Activated CD8-positive, alpha-beta T cell treated with anti-CD3 and anti-CD28 coated beads for 36 hours (primary cell): ENCODE results near the gene MTG2. TPM values are rescaled to one million over a fixed set of nuclear protein-coding genes. Genes with fewer than 3 reads are reported as not detected.
A peak's percentile ranks its signal among the peaks of the same experiment; 100 is the strongest.

Experiments
- ATAC-seq: fragments of 200-7000 bp; cut with Tn5 transposase; one replicate; pipeline ENCODE4 v1.10.0; 2021; ENCODE audit warnings: mild to moderate bottlenecking, moderate library complexity
- CTCF ChIA-PET: fragments of 350-600 bp; sonication (Branson Sonifier 250); formaldehyde crosslinking; loops from one replicate; lab custom pipeline; 2021; ENCODE audit warnings: antibody characterized with exemption; lab: Charles Lee
- POLR2A ChIA-PET: fragments of 350-600 bp; sonication (Branson Sonifier 250); formaldehyde crosslinking; loops from one replicate; lab custom pipeline; 2021; ENCODE audit warnings: antibody characterized with exemption; lab: Charles Lee
- DNase-seq: peaks from one replicate; pipeline ENCODE4 v3.0.0-alpha.2; 2020
- H3K27ac Mint-ChIP-seq: one replicate; pipeline ENCODE4 v1.8.0; 2021; ENCODE audit warnings: mild to moderate bottlenecking, mixed read lengths
- H3K27me3 Mint-ChIP-seq: one replicate; pipeline ENCODE4 v1.8.0; 2021; ENCODE audit warnings: mixed read lengths
- H3K36me3 Mint-ChIP-seq: one replicate; pipeline ENCODE4 v1.8.0; 2021; ENCODE audit warnings: low read depth, mixed read lengths
- H3K4me1 Mint-ChIP-seq: one replicate; pipeline ENCODE4 v1.8.0; 2021; ENCODE audit warnings: low read depth, mixed read lengths
- H3K4me3 Mint-ChIP-seq: one replicate; pipeline ENCODE4 v1.8.0; 2021; ENCODE audit warnings: mild to moderate bottlenecking, moderate library complexity, mixed read lengths
- H3K9me3 Mint-ChIP-seq: one replicate; pipeline ENCODE4 v1.8.0; 2021; ENCODE audit warnings: mixed read lengths
- intact Hi-C: fragments of 100-400 bp; cut with micrococcal nuclease; formaldehyde crosslinking; loops from one replicate; pipeline ENCODE4 v1.10.0; 2022
- total RNA-seq, 2 experiments: library from RNA; stranded (reverse); gene quantifications; one replicate each; pipeline ENCODE4 v1.2.3, GENCODE V29; 2021
- TF ChIP-seq, protein P1 (sequence below): fragments of 200-600 bp; IDR thresholded peaks from one replicate; pipeline ENCODE4 v1.8.0; 2022; ENCODE audit warnings: antibody characterized with exemption, mild to moderate bottlenecking

The MTG2 gene
- total RNA-seq, 2 experiments from 2014 or later: 36.5 to 40.5 TPM

DNA sequence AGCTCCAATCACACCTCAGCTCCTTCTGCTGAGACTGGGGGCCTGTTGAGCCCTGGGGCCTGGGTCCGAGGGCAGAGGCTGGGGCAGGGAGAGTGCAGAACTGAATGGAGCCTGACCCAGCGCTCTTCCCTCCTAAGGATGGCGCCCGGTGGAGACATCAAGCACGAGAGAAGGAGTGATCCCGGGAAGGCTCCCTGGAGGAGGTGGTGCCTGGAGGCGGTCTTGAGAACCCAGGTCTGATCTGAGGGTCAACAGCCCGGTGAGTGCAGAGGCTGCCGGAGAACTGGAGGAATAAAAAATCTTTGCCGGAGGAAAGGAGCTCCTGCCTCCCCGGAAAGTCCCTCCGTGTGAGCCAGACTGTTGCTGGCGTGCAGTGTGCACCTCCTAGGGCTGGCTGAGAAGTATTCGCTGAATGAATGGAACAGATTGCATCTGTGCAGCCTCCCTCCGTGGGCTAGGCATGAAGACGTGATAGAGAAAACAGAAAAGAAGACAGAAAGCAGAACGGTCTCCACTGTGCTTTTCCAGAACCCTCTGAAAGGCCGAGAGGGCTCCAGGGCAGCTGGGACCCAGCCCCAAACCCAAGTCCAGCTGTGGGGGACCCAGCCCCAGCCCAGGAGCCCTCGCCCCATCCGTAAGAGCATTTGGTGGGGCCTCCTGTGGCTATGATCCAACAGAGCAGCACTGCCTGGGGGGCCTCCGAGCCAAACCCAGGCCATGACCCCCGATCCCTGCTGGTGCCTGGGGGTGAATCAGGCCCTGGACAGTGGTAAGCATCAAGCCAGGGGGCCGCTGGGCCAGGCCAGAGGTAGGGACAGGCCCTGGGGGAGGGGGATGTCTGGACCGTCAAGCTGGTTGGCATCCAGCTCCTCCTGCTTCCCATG is 44.1 kb downstream of the MTG2 start:
- H3K4me1 Mint-ChIP-seq: no peaks in the 10 kb centered on the region
- H3K9me3 Mint-ChIP-seq: no peaks in the 10 kb centered on the region
- H3K27me3 Mint-ChIP-seq: peaks cover 19% of the 10 kb centered on the region
- CTCF ChIA-PET: no interaction called here
- POLR2A ChIA-PET: no interaction called here
- no peak for DNase-seq
- no peak overlapping the region for H3K4me3 Mint-ChIP-seq
- no peak overlapping the region for H3K27ac Mint-ChIP-seq
- intact Hi-C loops: no loop called here
- ATAC-seq: no peak
- TF ChIP-seq, protein P1, sequence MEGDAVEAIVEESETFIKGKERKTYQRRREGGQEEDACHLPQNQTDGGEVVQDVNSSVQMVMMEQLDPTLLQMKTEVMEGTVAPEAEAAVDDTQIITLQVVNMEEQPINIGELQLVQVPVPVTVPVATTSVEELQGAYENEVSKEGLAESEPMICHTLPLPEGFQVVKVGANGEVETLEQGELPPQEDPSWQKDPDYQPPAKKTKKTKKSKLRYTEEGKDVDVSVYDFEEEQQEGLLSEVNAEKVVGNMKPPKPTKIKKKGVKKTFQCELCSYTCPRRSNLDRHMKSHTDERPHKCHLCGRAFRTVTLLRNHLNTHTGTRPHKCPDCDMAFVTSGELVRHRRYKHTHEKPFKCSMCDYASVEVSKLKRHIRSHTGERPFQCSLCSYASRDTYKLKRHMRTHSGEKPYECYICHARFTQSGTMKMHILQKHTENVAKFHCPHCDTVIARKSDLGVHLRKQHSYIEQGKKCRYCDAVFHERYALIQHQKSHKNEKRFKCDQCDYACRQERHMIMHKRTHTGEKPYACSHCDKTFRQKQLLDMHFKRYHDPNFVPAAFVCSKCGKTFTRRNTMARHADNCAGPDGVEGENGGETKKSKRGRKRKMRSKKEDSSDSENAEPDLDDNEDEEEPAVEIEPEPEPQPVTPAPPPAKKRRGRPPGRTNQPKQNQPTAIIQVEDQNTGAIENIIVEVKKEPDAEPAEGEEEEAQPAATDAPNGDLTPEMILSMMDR: no peak
- no peaks in the 10 kb centered on the region for H3K36me3 Mint-ChIP-seq

DNA sequence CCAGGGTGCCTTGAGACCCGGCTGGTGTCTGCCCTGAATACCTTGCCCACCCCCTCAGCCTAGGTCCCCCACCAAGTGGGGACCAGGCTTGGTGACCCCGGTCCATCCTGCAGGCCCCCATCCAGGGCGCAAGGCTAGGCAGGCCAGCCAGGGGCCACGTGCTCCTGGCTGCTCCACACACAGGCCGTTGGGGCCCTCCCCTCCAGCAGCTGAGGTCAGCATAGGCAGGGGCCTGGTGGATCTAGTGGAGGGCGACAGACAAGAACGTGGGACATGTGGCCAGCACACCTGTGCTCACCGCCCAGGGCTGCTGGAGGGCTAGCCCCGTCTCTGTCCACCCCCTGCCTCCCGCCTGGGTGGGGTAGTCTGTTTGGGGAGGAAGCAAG is 44.8 kb downstream of the MTG2 start:
- DNase-seq: no peak

DNA sequence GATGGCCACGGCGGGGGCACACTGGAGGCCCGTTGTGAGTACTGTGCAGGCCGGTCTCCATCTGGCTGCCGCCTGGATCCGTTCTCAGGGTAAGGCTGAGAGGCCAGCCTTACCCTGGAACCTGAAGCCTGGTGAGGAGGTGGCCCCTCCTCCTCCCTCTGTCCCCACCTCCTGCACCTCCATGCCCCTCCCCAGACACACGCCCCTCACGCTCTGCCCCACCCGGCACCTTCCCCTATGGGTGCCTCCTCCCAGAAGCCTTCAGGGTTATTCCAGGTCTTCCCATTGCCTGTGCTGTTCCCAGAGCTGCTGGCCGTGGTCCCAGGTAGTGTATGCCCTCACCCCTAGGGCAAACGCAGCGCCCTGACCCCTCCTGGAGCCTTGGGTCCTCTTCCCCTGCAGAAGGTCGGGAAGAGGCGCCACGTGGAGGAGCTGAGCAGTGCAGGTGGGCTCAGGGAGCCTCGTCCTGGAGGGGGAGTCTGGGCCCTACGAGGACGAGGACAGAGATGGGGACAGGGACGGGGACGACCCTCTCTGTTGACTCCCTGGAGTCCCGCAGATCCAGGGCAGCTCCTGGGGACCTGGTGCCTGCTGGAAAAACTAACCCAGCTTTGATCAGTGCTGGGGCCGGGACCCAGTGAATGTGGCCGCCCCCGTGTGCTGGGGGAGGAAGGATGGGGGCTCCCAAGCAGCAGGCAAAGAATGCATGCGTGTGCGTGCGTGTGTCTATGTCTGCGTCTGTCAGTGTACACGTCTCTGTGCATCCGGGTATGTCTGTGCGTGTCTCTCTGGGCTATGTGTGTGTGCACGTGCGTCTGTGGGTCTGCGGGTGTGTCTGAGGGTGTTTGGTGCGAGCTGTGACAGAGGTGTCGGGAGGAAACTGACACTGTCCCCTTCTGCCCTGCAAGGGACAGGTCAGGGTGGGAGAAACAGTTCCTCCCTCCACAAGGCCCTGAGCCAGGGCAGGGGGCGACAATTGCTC is 45.4 kb downstream of the MTG2 start:
- CTCF ChIA-PET: no interaction called here
- Mint-ChIP-seq H3K4me3 (no peak overlapping the region), H3K4me1 (no peaks in the 10 kb centered on the region), H3K27me3 (peaks cover 11% of the 10 kb centered on the region), H3K36me3 (no peaks in the 10 kb centered on the region), H3K9me3 (no peaks in the 10 kb centered on the region), H3K27ac (no peak overlapping the region)
- intact Hi-C loops: no loop called here
- TF ChIP-seq, protein P1: no peak
- DNase-seq: no peak
- POLR2A ChIA-PET: no interaction called here
- ATAC-seq: peak; percentile 39

More for the DNA sequence above, 44.8 kb downstream of the MTG2 start:
- no peaks in the 10 kb centered on the region for H3K4me1 Mint-ChIP-seq
- no peak overlapping the region for H3K4me3 Mint-ChIP-seq
- no peaks in the 10 kb centered on the region for H3K36me3 Mint-ChIP-seq
- H3K27ac Mint-ChIP-seq: no peak overlapping the region
- ChIA-PET POLR2A (no interaction called here), CTCF (no interaction called here)
- TF ChIP-seq, protein P1: no peak
- peaks cover 17% of the 10 kb centered on the region for H3K27me3 Mint-ChIP-seq
- intact Hi-C loops: no loop called here
- no peak for ATAC-seq
- H3K9me3 Mint-ChIP-seq: no peaks in the 10 kb centered on the region

DNA sequence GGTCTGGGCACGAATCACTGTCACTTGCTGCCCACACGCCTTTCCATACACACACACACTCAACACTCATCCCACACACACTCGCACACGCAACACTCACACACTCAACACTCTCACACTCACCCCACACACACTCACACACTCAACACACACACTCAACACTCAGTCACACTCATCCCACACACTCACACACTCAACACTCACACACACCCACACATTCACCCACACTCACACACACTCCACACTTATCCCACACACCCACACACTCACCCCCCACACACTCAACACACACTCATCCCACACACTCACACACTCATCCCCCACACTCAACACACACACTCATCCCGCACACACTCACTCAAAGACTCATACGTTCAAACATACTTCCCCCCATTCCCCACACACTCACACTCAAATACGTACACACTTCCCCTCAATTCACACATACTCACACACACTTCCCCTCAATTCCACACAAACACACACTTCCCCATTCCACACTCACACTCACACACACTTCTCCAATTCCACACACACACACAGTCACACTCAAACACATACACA is 46.2 kb downstream of the MTG2 start:
- POLR2A ChIA-PET: no interaction called here
- TF ChIP-seq, protein P1: no peak
- no peak overlapping the region for H3K27ac Mint-ChIP-seq

More for the DNA sequence above, 46.2 kb downstream of the MTG2 start:
- CTCF ChIA-PET: no interaction called here
- Mint-ChIP-seq H3K36me3 (no peaks in the 10 kb centered on the region), H3K9me3 (no peaks in the 10 kb centered on the region), H3K4me3 (no peak overlapping the region), H3K27me3 (peaks cover 13% of the 10 kb centered on the region), H3K4me1 (no peaks in the 10 kb centered on the region)
- no peak for DNase-seq
- intact Hi-C loops: no loop called here
- no peak for ATAC-seq
